22Rv1 (cell line): Measurements from ENCODE around the gene ENPP7.

ENCODE experiments used
- CTCF ChIP-seq: fragments of 450-650 bp; IDR thresholded peaks from 2 replicates; pipeline ENCODE4 v1.5.1; 2017; ENCODE audit warnings: mild to moderate bottlenecking
- ZFX ChIP-seq: fragments of 450-650 bp; IDR thresholded peaks from 2 replicates; pipeline ENCODE4 v1.6.1; 2017; ENCODE audit warnings: antibody characterized with exemption, borderline replicate concordance

DNA sequence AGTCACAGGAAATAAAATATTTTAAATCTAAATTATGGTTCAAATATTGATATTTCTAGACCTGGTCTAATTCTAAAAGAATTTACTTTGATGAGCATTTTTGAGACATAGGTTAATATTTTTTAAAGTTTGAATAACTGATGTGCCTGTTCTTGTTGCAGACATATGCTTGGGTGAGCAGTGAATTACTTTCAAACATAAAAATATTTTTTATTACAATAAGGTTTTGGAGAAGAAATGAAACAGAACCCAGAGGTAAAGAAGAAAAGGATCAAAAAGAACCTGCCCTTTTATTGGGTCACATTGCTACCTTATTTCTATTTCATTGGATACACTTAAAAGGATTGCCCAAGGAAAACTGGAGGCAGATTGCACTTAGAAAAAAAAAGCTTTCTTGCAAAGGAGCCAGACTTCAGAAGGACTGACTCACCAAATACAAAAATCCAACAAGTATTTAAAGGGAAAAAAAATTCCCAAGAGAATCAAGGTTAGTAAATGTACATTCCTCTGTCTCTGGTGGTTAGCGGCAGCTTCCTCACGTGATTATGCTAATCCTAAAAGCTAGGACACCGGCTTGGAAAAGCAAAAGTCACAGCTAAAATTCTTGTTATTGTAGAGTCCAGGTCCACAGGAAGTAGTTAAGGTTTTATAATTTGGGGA, 18.5 kb downstream of the ENPP7 start:
- no peak for TF ChIP-seq CTCF
- TF ChIP-seq ZFX: no peak
